A673 (cell line): ENCODE results near the gene PDE10A. TPM values are rescaled to one million over a fixed set of nuclear protein-coding genes. Genes with fewer than 3 reads are reported as not detected.

Experiments
- BruUV-seq: library from RNA; stranded (reverse); fragments of 400-500 nt; replicated peaks from 2 replicates; lab custom pipeline; 2021; lab: Mats Ljungman, UMichigan
- CTCF ChIA-PET: fragments of 300-600 bp; sonication (Branson Sonifier 250); formaldehyde crosslinking; loops from one replicate; lab custom pipeline; 2022; ENCODE audit warnings: antibody characterized with exemption; lab: Charles Lee
- POLR2A ChIA-PET: fragments of 300-600 bp; sonication (Branson Sonifier 250); formaldehyde crosslinking; loops from one replicate; lab custom pipeline; 2022; ENCODE audit warnings: antibody characterized with exemption; ENCODE audit not compliant: low non-redundant PET; lab: Charles Lee
- DNase-seq: peaks from one replicate; pipeline ENCODE4 v3.0.0-alpha.2; 2015; ENCODE audit warnings: low spot score
- H3K27ac ChIP-seq: fragments of 200-600 bp; sonication (generic); 2 replicates; pipeline ENCODE4 v1.5.1; 2016; ENCODE audit warnings: mixed run types, low read depth, mild to moderate bottlenecking, mixed read lengths, antibody characterized with exemption, low read length; ENCODE audit not compliant: poor library complexity, severe bottlenecking
- H3K27me3 ChIP-seq: fragments of 200-600 bp; sonication (generic); replicated peaks from 2 replicates; pipeline ENCODE4 v1.6.1; 2017; ENCODE audit warnings: mixed run types, low read depth, mild to moderate bottlenecking, mixed read lengths, antibody characterized with exemption, low read length; ENCODE audit not compliant: insufficient read depth, poor library complexity
- H3K36me3 ChIP-seq: fragments of 200-600 bp; sonication (generic); 2 replicates; pipeline ENCODE4 v1.6.1; 2016; ENCODE audit warnings: mixed run types, mild to moderate bottlenecking, mixed read lengths, antibody characterized with exemption, low read length; ENCODE audit not compliant: insufficient read depth, poor library complexity, severe bottlenecking
- H3K4me1 ChIP-seq: fragments of 200-600 bp; sonication (generic); 2 replicates; pipeline ENCODE4 v1.6.1; 2017; ENCODE audit warnings: mixed run types, mild to moderate bottlenecking, mixed read lengths, antibody characterized with exemption, low read length; ENCODE audit not compliant: insufficient read depth, poor library complexity, severe bottlenecking
- H3K4me3 ChIP-seq: fragments of 200-600 bp; sonication (generic); 2 replicates; pipeline ENCODE4 v1.5.1; 2016; ENCODE audit warnings: low read depth, mixed run types, mild to moderate bottlenecking, mixed read lengths, low read length; ENCODE audit not compliant: poor library complexity, severe bottlenecking
- H3K9me3 ChIP-seq: fragments of 200-600 bp; sonication (generic); 2 replicates; pipeline ENCODE4 v1.6.1; 2016; ENCODE audit warnings: mixed run types, low read depth, mild to moderate bottlenecking, mixed read lengths, antibody characterized with exemption, low read length; ENCODE audit not compliant: poor library complexity, severe bottlenecking
- EZH2 ChIP-seq: fragments of 200-600 bp; sonication (generic); IDR thresholded peaks from 2 replicates; pipeline ENCODE4 v1.6.1; 2017; ENCODE audit warnings: borderline replicate concordance, low read depth, mild to moderate bottlenecking, mixed read lengths, antibody characterized with exemption, low read length; ENCODE audit not compliant: poor library complexity, severe bottlenecking
- intact Hi-C: fragments of 100-400 bp; cut with micrococcal nuclease; formaldehyde crosslinking; loops from one replicate; pipeline ENCODE4 v1.10.0; 2022; ENCODE audit not compliant: unreplicated experiment
- total RNA-seq: library from RNA; stranded (reverse); gene quantifications from 2 replicates; pipeline ENCODE4 v1.2.3, GENCODE V29; 2021
- TF ChIP-seq, protein P1 (sequence below): fragments of 300-800, 200-600 bp; sonication (generic); conservative IDR thresholded peaks from 2 replicates; pipeline ENCODE4 v1.5.1; 2017; ENCODE audit warnings: low read depth, mild to moderate bottlenecking, antibody characterized with exemption, low read length, moderate library complexity, mixed read lengths

Gene PDE10A
- total RNA-seq, 1 experiment from 2014 or later: 2.3 TPM

DNA sequence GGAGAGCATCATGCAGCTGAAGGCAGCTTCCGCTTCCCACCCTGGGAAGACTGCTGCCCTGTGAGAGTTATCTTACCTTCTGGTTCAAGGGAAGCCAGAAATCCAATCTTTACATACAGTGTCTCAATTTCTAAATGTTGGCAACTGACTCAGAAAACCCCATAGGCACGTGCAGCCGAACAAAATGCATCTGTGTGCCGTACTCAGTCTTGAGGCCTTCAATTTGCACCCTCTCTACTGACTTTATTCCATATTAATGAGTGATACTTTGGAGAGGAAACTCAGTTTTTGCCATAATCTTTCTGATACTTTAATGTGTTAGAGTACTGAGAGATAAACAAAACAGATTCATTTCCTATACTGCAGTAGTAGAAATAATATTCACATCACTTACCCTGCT lies 181.1 kb downstream of the PDE10A start:
- intact Hi-C loops: no loop called here
- ChIA-PET CTCF (no interaction called here), POLR2A (no interaction called here)
- H3K4me3 ChIP-seq: no peak overlapping the region
- H3K36me3 ChIP-seq: no peaks in the 10 kb centered on the region
- no peak for TF ChIP-seq EZH2
- TF ChIP-seq, protein P1, sequence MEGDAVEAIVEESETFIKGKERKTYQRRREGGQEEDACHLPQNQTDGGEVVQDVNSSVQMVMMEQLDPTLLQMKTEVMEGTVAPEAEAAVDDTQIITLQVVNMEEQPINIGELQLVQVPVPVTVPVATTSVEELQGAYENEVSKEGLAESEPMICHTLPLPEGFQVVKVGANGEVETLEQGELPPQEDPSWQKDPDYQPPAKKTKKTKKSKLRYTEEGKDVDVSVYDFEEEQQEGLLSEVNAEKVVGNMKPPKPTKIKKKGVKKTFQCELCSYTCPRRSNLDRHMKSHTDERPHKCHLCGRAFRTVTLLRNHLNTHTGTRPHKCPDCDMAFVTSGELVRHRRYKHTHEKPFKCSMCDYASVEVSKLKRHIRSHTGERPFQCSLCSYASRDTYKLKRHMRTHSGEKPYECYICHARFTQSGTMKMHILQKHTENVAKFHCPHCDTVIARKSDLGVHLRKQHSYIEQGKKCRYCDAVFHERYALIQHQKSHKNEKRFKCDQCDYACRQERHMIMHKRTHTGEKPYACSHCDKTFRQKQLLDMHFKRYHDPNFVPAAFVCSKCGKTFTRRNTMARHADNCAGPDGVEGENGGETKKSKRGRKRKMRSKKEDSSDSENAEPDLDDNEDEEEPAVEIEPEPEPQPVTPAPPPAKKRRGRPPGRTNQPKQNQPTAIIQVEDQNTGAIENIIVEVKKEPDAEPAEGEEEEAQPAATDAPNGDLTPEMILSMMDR: no peak
- no peaks in the 10 kb centered on the region for H3K4me1 ChIP-seq
- no peaks in the 10 kb centered on the region for H3K9me3 ChIP-seq
- no TSS peak for BruUV-seq
- H3K27ac ChIP-seq: no peak overlapping the region
- no peaks in the 10 kb centered on the region for H3K27me3 ChIP-seq
- no peak for DNase-seq

DNA sequence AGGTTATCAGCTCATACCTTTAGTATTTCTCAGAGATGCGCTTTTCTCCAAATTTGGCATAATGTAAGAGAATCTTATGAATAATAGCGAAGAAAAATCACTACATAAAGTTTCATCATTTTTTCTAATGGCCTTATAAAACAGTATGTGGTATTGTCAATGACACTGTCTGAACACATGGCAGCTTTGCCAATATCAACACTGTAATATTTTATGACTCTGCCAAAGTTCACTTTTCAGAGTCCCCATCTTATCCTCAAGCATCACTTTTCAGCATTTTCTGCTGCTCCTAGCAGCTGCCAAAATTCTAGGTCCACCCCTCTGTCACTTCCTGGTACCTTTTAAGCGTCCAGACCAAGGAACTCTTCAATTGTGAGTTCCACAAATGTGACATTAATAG lies 182.1 kb downstream of the PDE10A start:
- H3K27ac ChIP-seq: no peak overlapping the region
- intact Hi-C loops: no loop called here
- ChIA-PET POLR2A (no interaction called here), CTCF (interaction anchor here (0.7 kb wide), 1 partner anchor 16 kb away, joined by 3 read pairs; no protein-coding TSS in a partner anchor)
- H3K4me1 ChIP-seq: no peaks in the 10 kb centered on the region
- no peak for DNase-seq
- no peak for TF ChIP-seq EZH2
- no peak overlapping the region for H3K4me3 ChIP-seq
- H3K27me3 ChIP-seq: no peaks in the 10 kb centered on the region
- H3K9me3 ChIP-seq: no peaks in the 10 kb centered on the region
- H3K36me3 ChIP-seq: no peaks in the 10 kb centered on the region
- BruUV-seq: no TSS peak

DNA sequence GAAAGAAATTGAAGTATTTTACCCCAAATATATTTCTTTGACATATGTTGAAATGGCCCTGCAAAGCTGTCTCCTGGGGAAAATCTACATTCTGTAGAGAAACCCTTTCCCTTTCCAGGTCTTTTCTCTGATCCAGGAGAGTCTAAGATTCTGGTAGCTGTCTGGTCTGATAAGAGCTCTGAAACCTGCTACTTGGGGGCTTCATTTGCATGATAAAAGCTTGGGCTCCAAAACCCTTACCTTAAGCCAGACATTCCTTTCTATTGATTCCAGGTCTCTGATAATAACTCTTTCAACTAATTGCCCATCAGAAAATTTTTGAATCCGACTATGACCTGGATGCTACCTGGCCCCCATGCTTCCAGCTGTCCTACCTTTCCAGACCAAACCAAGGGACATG lies 184.5 kb downstream of the PDE10A start:
- H3K4me1 ChIP-seq: no peaks in the 10 kb centered on the region
- BruUV-seq: no TSS peak
- ChIA-PET CTCF (no interaction called here), POLR2A (no interaction called here)
- no peak overlapping the region for H3K27ac ChIP-seq
- DNase-seq: no peak
- TF ChIP-seq EZH2: no peak
- TF ChIP-seq, protein P1: no peak
- H3K27me3 ChIP-seq: peaks cover 10% of the 10 kb centered on the region
- no peak overlapping the region for H3K4me3 ChIP-seq
- intact Hi-C loops: no loop called here
- H3K36me3 ChIP-seq: no peaks in the 10 kb centered on the region
- H3K9me3 ChIP-seq: no peaks in the 10 kb centered on the region

DNA sequence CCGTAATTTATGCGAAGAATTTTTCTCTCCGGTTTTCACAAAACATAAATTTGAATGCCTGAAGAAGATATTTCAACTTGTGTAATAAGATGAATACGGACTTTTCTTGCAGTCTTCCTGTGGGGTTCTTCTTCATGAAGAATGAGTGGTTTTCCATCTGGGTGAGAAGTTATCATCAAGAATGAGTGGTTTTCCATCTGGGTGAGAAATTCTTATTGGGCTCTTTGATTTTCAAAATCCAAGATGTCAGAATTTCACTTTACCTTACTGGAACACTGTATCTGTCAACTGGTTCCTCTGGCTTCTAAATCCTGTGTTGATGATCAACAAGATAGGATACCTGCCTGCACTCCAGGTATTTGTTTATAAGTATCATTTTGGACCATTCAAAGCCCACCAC lies 193.6 kb downstream of the PDE10A start:
- ChIA-PET CTCF (no interaction called here), POLR2A (no interaction called here)
- Histone ChIP-seq H3K9me3 (no peaks in the 10 kb centered on the region), H3K36me3 (no peaks in the 10 kb centered on the region), H3K27me3 (peaks cover 29% of the 10 kb centered on the region), H3K4me1 (no peaks in the 10 kb centered on the region), H3K27ac (no peak overlapping the region), H3K4me3 (no peak overlapping the region)
- no peak for DNase-seq
- TF ChIP-seq, protein P1: no peak
- no peak for TF ChIP-seq EZH2
- no TSS peak for BruUV-seq
- intact Hi-C loops: no loop called here
